ENCODE data around the gene MTM1. TPM values are rescaled to one million over a fixed set of nuclear protein-coding genes. Genes with fewer than 3 reads are reported as not detected.

Gene MTM1
- total and polyA plus RNA-seq, 2 experiments from 2014 or later = 8.7 to 15.4 TPM

- Histone ChIP-seq H3K27me3 (no peaks in the 10 kb centered on the region), H3K4me1 (ENCODE audit: insufficient read depth) (no peaks in the 10 kb centered on the region), H2AFZ (no peak overlapping the region), H3K4me2 (no peak overlapping the region), H3K9me3 (ENCODE audit: low read depth) (no peaks in the 10 kb centered on the region), H4K20me1 (ENCODE audit: insufficient read depth, poor library complexity, severe bottlenecking) (no peaks in the 10 kb centered on the region), H3K27ac (no peak overlapping the region), H3K79me2 (no peaks in the 10 kb centered on the region), H3K9me2 (replicated peaks; ENCODE audit: insufficient read depth) (no peaks in the 10 kb centered on the region), H3K4me3 (no peak overlapping the region), H3K36me3 (replicated peaks; ENCODE audit: insufficient read depth, low read depth) (no peaks in the 10 kb centered on the region)
- 65% methylated on average over 9 of the region's 9 CpGs for WGBS (ENCODE audit: low lambda C conversion rate, missing lambda C conversion rate)
- peak; percentile 17 for DNase-seq (ENCODE audit: low spot score)
- no peak for TF ChIP-seq CTCF (IDR thresholded peaks at IDR 0.05; ENCODE audit: poor library complexity)
These were observed 21.7 kb upstream of the MTM1 start for GRCh38 chrX:150546711-150547153.

GRCh38 chrX:150547375-150548115 is 20.9 kb upstream of the MTM1 start:
- H3K27ac ChIP-seq = peak overlapping the region; percentile 58
- H3K27me3 ChIP-seq = no peaks in the 10 kb centered on the region
- H3K9me3 ChIP-seq (ENCODE audit: low read depth) = no peaks in the 10 kb centered on the region
- no peak overlapping the region for H3K4me3 ChIP-seq
- TF ChIP-seq EZH2phosphoT487 (IDR thresholded peaks at IDR 0.05; ENCODE audit: low read depth, severe bottlenecking, unreplicated experiment) (no peak), EZH2 (IDR thresholded peaks at IDR 0.05; ENCODE audit: borderline replicate concordance) (no peak), CTCF (IDR thresholded peaks at IDR 0.05; ENCODE audit: poor library complexity) (no peak)
- peak overlapping the region; percentile 76 for H3K4me2 ChIP-seq
- peak overlapping the region; percentile 67 for H2AFZ ChIP-seq
- no peaks in the 10 kb centered on the region for H3K4me1 ChIP-seq (ENCODE audit: insufficient read depth)
- H3K36me3 ChIP-seq (replicated peaks; ENCODE audit: insufficient read depth, low read depth) = no peaks in the 10 kb centered on the region
- H3K79me2 ChIP-seq = no peaks in the 10 kb centered on the region
- no peaks in the 10 kb centered on the region for H4K20me1 ChIP-seq (ENCODE audit: insufficient read depth, poor library complexity, severe bottlenecking)
- no peaks in the 10 kb centered on the region for H3K9me2 ChIP-seq (replicated peaks; ENCODE audit: insufficient read depth)
- peak; percentile 73 for DNase-seq (ENCODE audit: low spot score)
- 58% methylated on average over 53 of the region's 54 CpGs for WGBS (ENCODE audit: low lambda C conversion rate, missing lambda C conversion rate)

GRCh38 chrX:150548251-150548650 is 20.2 kb upstream of the MTM1 start:
- Histone ChIP-seq H3K36me3 (replicated peaks; ENCODE audit: insufficient read depth, low read depth) (no peaks in the 10 kb centered on the region), H2AFZ (peak overlapping the region; percentile 20), H3K27me3 (no peaks in the 10 kb centered on the region), H4K20me1 (ENCODE audit: insufficient read depth, poor library complexity, severe bottlenecking) (no peaks in the 10 kb centered on the region), H3K9me2 (replicated peaks; ENCODE audit: insufficient read depth) (no peaks in the 10 kb centered on the region), H3K4me3 (no peak overlapping the region), H3K4me2 (peak overlapping the region; percentile 76), H3K27ac (peak overlapping the region; percentile 58), H3K9me3 (ENCODE audit: low read depth) (no peaks in the 10 kb centered on the region), H3K4me1 (ENCODE audit: insufficient read depth) (no peaks in the 10 kb centered on the region), H3K79me2 (no peaks in the 10 kb centered on the region)
- WGBS (ENCODE audit: low lambda C conversion rate, missing lambda C conversion rate) = 85% methylated on average over 4 of the region's 4 CpGs
- DNase-seq (ENCODE audit: low spot score) = no peak
- no peak for TF ChIP-seq EZH2 (IDR thresholded peaks at IDR 0.05; ENCODE audit: borderline replicate concordance)
- TF ChIP-seq EZH2phosphoT487 (IDR thresholded peaks at IDR 0.05; ENCODE audit: low read depth, severe bottlenecking, unreplicated experiment) = no peak
- TF ChIP-seq CTCF (IDR thresholded peaks at IDR 0.05; ENCODE audit: poor library complexity) = no peak

All from hepatocyte (in vitro differentiated cells).